H1 (cell line): Measurements from ENCODE around the gene EPHB6. TPM values are rescaled to one million over a fixed set of nuclear protein-coding genes. Genes with fewer than 3 reads are reported as not detected.

Experiments
- CTCF ChIA-PET: fragments of 300-600 bp; sonication (Branson Sonifier 250); formaldehyde crosslinking; loops from one replicate; lab custom pipeline; 2021; ENCODE audit not compliant: partially characterized antibody; lab: Charles Lee
- POLR2A ChIA-PET: fragments of 300-600 bp; sonication (Branson Sonifier 250); formaldehyde crosslinking; loops from one replicate; lab custom pipeline; 2021; ENCODE audit warnings: inconsistent platforms; ENCODE audit not compliant: partially characterized antibody; lab: Charles Lee
- DNase-seq, 2 experiments: peaks; one replicate each; pipeline versions ENCODE4 v3.0.0 to v3.0.0-alpha.2; 2010 to 2022; ENCODE audit warnings: low spot score in 2 of 2, low read depth in 1 of 2, mixed read lengths in 1 of 2
- FAIRE-seq: peaks from 2 replicates; lab custom pipeline; 2011; peaks lifted over from hg19 to GRCh38; lab: Jason Lieb, UNC
- H2AFZ ChIP-seq: 2 replicates; pipeline ENCODE4 v1.8.1; 2012; ENCODE audit warnings: low read length, inconsistent platforms
- H2AK5ac ChIP-seq: 2 replicates; pipeline ENCODE4 v1.6.1; 2013; ENCODE audit warnings: low read depth, low read length
- H2BK120ac ChIP-seq: replicated peaks from 2 replicates; pipeline ENCODE3; 2013; ENCODE audit warnings: low read depth, low read length, inconsistent platforms
- H2BK12ac ChIP-seq: 2 replicates; pipeline ENCODE4 v1.6.1; 2013; ENCODE audit warnings: low read depth, low read length
- H2BK15ac ChIP-seq: 2 replicates; pipeline ENCODE4 v1.6.1; 2013; ENCODE audit warnings: low read length
- H2BK20ac ChIP-seq: 2 replicates; pipeline ENCODE4 v1.6.1; 2013; ENCODE audit warnings: low read length
- H2BK5ac ChIP-seq: 2 replicates; pipeline ENCODE4 v1.6.1; 2013; ENCODE audit warnings: low read depth, low read length
- H3K14ac ChIP-seq: 2 replicates; pipeline ENCODE4 v1.6.1; 2013; ENCODE audit warnings: inconsistent platforms; ENCODE audit not compliant: insufficient read length
- H3K18ac ChIP-seq: 2 replicates; pipeline ENCODE4 v1.6.1; 2013; ENCODE audit warnings: low read length; ENCODE audit errors: extremely low read depth
- H3K23ac ChIP-seq: 2 replicates; pipeline ENCODE4 v1.6.1; 2013; ENCODE audit warnings: inconsistent platforms; ENCODE audit not compliant: insufficient read length
- H3K23me2 ChIP-seq: 2 replicates; pipeline ENCODE4 v1.6.1; 2013; ENCODE audit warnings: low read depth, low read length
- H3K27ac ChIP-seq: 2 replicates; pipeline ENCODE4 v1.6.1; 2011; ENCODE audit warnings: low read depth, low read length, inconsistent platforms
- H3K27me3 ChIP-seq, 4 experiments: replicated peaks in 1 of 4; 1 replicate in 1 of 4; 2 replicates in 3 of 4; pipeline versions ENCODE4 v1.6.1 to v1.8.1; 2011 to 2013; ENCODE audit warnings: low read length in 3 of 4, mild to moderate bottlenecking in 3 of 4, inconsistent platforms in 2 of 4, mixed read lengths in 2 of 4, moderate library complexity in 1 of 4; ENCODE audit not compliant: control insufficient read depth in 3 of 4, insufficient read depth in 3 of 4; ENCODE audit errors: extremely low read depth in 1 of 4
- H3K36me3 ChIP-seq, 4 experiments: 2 replicates each; pipeline versions ENCODE4 v1.6.1 to v1.8.1; 2011 to 2013; ENCODE audit warnings: mild to moderate bottlenecking in 4 of 4, low read length in 3 of 4, moderate library complexity in 2 of 4, control low read depth in 1 of 4, inconsistent platforms in 1 of 4; ENCODE audit not compliant: insufficient read depth in 4 of 4, control insufficient read depth in 2 of 4
- H3K4ac ChIP-seq: replicated peaks from 2 replicates; pipeline ENCODE3; 2013; ENCODE audit warnings: low read length, low read depth, mixed read lengths, inconsistent platforms; ENCODE audit not compliant: insufficient read length
- H3K4me1 ChIP-seq, 4 experiments: replicated peaks in 1 of 4; 1 replicate in 1 of 4; 2 replicates in 3 of 4; pipeline versions ENCODE4 v1.6.1 to v1.8.1; 2011 to 2013; ENCODE audit warnings: low read length in 3 of 4, inconsistent platforms in 2 of 4, mixed read lengths in 1 of 4; ENCODE audit not compliant: insufficient read depth in 4 of 4, control insufficient read depth in 3 of 4
- H3K4me2 ChIP-seq, 2 experiments: 2 replicates each; pipeline versions ENCODE4 v1.6.1 to v1.8.1; 2011 to 2013; ENCODE audit warnings: low read depth in 2 of 2, low read length in 2 of 2, control low read depth in 1 of 2, inconsistent platforms in 1 of 2, mild to moderate bottlenecking in 1 of 2; ENCODE audit not compliant: insufficient read depth in 1 of 2
- H3K4me3 ChIP-seq, 4 experiments: fragments of 200-600, 300-600 bp in 1 of 4; sonication (generic), shearing (Covaris generic), sonication (Bioruptor Twin) in 1 of 4; 2 replicates each; pipeline versions ENCODE4 v1.5.1 to v1.8.1; 2011 to 2016; ENCODE audit warnings: low read length in 4 of 4, low read depth in 3 of 4, control low read depth in 2 of 4, inconsistent platforms in 2 of 4, mild to moderate bottlenecking in 2 of 4, mixed read lengths in 1 of 4, moderate library complexity in 1 of 4; ENCODE audit not compliant: insufficient read depth in 2 of 4; ENCODE audit errors: extremely low read depth in 1 of 4
- H3K56ac ChIP-seq: replicated peaks from 2 replicates; pipeline ENCODE3; 2013; ENCODE audit warnings: low read depth, mild to moderate bottlenecking, mixed read lengths, low read length, inconsistent platforms; ENCODE audit not compliant: insufficient read length
- H3K79me1 ChIP-seq: 2 replicates; pipeline ENCODE4 v1.6.1; 2013; ENCODE audit warnings: low read depth, low read length, control low read depth
- H3K79me2 ChIP-seq, 2 experiments: 2 replicates each; pipeline versions ENCODE4 v1.6.1 to v1.8.1; 2012 to 2013; ENCODE audit warnings: low read length in 2 of 2, mild to moderate bottlenecking in 2 of 2, inconsistent platforms in 1 of 2; ENCODE audit not compliant: insufficient read depth in 2 of 2, control insufficient read depth in 1 of 2
- H3K9ac ChIP-seq, 4 experiments: replicated peaks in 1 of 4; 1 replicate in 1 of 4; 2 replicates in 3 of 4; pipeline versions ENCODE4 v1.6.1 to v1.8.1; 2011 to 2013; ENCODE audit warnings: low read depth in 3 of 4, low read length in 3 of 4, control low read depth in 2 of 4, mild to moderate bottlenecking in 2 of 4, moderate library complexity in 2 of 4, inconsistent platforms in 1 of 4; ENCODE audit errors: extremely low read depth in 1 of 4
- H3K9me3 ChIP-seq, 2 experiments: 2 replicates each; pipeline versions ENCODE4 v1.6.1 to v1.8.1; 2012 to 2013; ENCODE audit warnings: mild to moderate bottlenecking in 2 of 2, moderate library complexity in 2 of 2, control low read depth in 1 of 2, inconsistent platforms in 1 of 2, low read depth in 1 of 2, low read length in 1 of 2, mixed read lengths in 1 of 2; ENCODE audit not compliant: insufficient read depth in 2 of 2
- H4K20me1 ChIP-seq, 2 experiments: replicated peaks in 1 of 2; 2 replicates each; pipeline versions ENCODE3 to v1.8.1; 2011 to 2013; ENCODE audit warnings: inconsistent platforms in 2 of 2, low read length in 2 of 2, mild to moderate bottlenecking in 1 of 2; ENCODE audit not compliant: insufficient read depth in 2 of 2, control insufficient read depth in 1 of 2
- H4K5ac ChIP-seq: 2 replicates; pipeline ENCODE4 v1.6.1; 2013; ENCODE audit warnings: low read length, low read depth, mixed read lengths, inconsistent platforms; ENCODE audit not compliant: insufficient read length
- H4K8ac ChIP-seq: 2 replicates; pipeline ENCODE4 v1.8.0; 2013; ENCODE audit warnings: mild to moderate bottlenecking, moderate library complexity, low read length, inconsistent platforms; ENCODE audit not compliant: insufficient read depth; ENCODE audit errors: extremely low read depth
- H4K91ac ChIP-seq: replicated peaks from 2 replicates; pipeline ENCODE3; 2013; ENCODE audit warnings: low read length, mixed read lengths, inconsistent platforms; ENCODE audit not compliant: insufficient read length
- CHD2 ChIP-seq: IDR thresholded peaks from 2 replicates; pipeline ENCODE4 v1.6.1; 2012; ENCODE audit warnings: low read length, improper control_type of control experiment
- WGBS, 2 experiments: shearing (Covaris generic) in 1 of 2; methylation state at CpG; one replicate each; pipeline versions ENCODE4 v1.1.6 to v1.1.7; 2013 to 2015; ENCODE audit warnings: low lambda C conversion rate in 2 of 2, mixed read lengths in 2 of 2, inconsistent platforms in 1 of 2, low coverage in 1 of 2, missing lambda C conversion rate in 1 of 2; ENCODE audit not compliant: insufficient replicate concordance in 2 of 2, insufficient coverage in 1 of 2, insufficient read length in 1 of 2; ENCODE audit errors: extremely low coverage in 1 of 2, missing lambda C conversion rate in 1 of 2; 5-methylcytosine and 5-hydroxymethylcytosine counted together
- polyA plus RNA-seq, 7 experiments: library from polyadenylated mRNA; depleted of rRNA in 3 of 7; stranded (reverse) in 5 of 7; unstranded in 2 of 7; fragments of >200 nt in 5 of 7; fragments of 200-250 nt in 2 of 7; gene quantifications; 1 replicate in 5 of 7; 2 replicates in 1 of 7; 4 replicates in 1 of 7; pipeline versions ENCODE4 v1.2.1 to v1.2.3, GENCODE V29; 2011 to 2013; ENCODE audit warnings: missing spikeins in 2 of 7, mixed read lengths in 2 of 7
- total RNA-seq: library from RNA; stranded (reverse); fragmentation: NEBNext Ultra II Directional; extraction: Animal tissue kit (Norgen Biotek cat#: 25700); gene quantifications from 2 replicates; pipeline ENCODE4 v1.2.1, GENCODE V29; 2021

The EPHB6 gene
- total and polyA plus RNA-seq, 2 of the 8 experiments (the other 6 are each of a cell fraction or from before 2014, with no cell fraction given) = 19.7 TPM

GRCh38 chr7:142856565-142857245, 1.8 kb downstream of the EPHB6 start:
- H4K5ac ChIP-seq = no peak overlapping the region
- H3K79me1 ChIP-seq = no peaks in the 10 kb centered on the region
- H3K27me3 ChIP-seq = peaks cover 0 to 12% (median 6%) of the 10 kb centered on the region in 4 experiments; a peak in 4 of 7 replicates
- no peak overlapping the region for H3K9ac ChIP-seq
- H3K9me3 ChIP-seq = no peaks in the 10 kb centered on the region
- peaks cover 0 to 3% of the 10 kb centered on the region in 2 experiments for H4K20me1 ChIP-seq
- no peak overlapping the region for H3K18ac ChIP-seq
- H2BK20ac ChIP-seq = no peak overlapping the region
- H3K4ac ChIP-seq = no peak overlapping the region
- no peak overlapping the region for H2AFZ ChIP-seq
- no peak overlapping the region for H4K91ac ChIP-seq
- H3K36me3 ChIP-seq = no peaks in the 10 kb centered on the region
- H3K4me2 ChIP-seq = peak overlapping the region in 1 of 2 experiments; percentile 88; a peak in 1 of 4 replicates
- no peak overlapping the region for H2AK5ac ChIP-seq
- H3K23me2 ChIP-seq = peaks cover 10% of the 10 kb centered on the region; the same call in 1 of the 2 replicates
- peak overlapping the region; percentile 46; the same call in 1 of the 2 replicates for H2BK15ac ChIP-seq
- no peak overlapping the region for H2BK120ac ChIP-seq
- no peaks in the 10 kb centered on the region for H3K79me2 ChIP-seq
- WGBS, 2 experiments = 77% methylated on average over 6 of the region's 7 CpGs; no CpG with 5 or more reads in 1 of the 2 experiments
- peak overlapping the region; percentile 39; the same call in 1 of the 2 replicates for H2BK12ac ChIP-seq
- no peak overlapping the region for H3K4me3 ChIP-seq
- no peak overlapping the region for H3K27ac ChIP-seq
- peaks cover 0 to 12% (median 4%) of the 10 kb centered on the region in 4 experiments; a peak in 4 of 7 replicates for H3K4me1 ChIP-seq
- no peak for TF ChIP-seq CHD2
- ChIA-PET CTCF (interaction anchor here (1.1 to 10.2 kb wide), 10 partner anchors 10 to 248 kb away, joined by 3 to 107 read pairs (median 7); partner anchors contain the start of gene TRPV5), POLR2A (interaction anchor here (1.1 kb wide), 1 partner anchor 16 kb away, joined by 4 read pairs; no protein-coding TSS in a partner anchor)
- H3K14ac ChIP-seq = no peak overlapping the region
- H2BK5ac ChIP-seq = no peak overlapping the region
- DNase-seq = no peak
- no peak overlapping the region for H3K23ac ChIP-seq
- no peak overlapping the region for H3K56ac ChIP-seq
- FAIRE-seq = no peak
- no peak overlapping the region for H4K8ac ChIP-seq
